K562 (cell line): ENCODE data around the gene SLC7A8. TPM values are rescaled to one million over a fixed set of nuclear protein-coding genes. Genes with fewer than 3 reads are reported as not detected.

ENCODE experiments used
- ATAC-seq: fragments of 200-7000 bp; cut with Tn5 transposase; 3 replicates; pipeline ENCODE4 v1.9.1; 2020; ENCODE audit warnings: moderate library complexity
- BruUV-seq: library from RNA; stranded (reverse); fragments of 400-500 nt; replicated peaks from 2 replicates; lab custom pipeline; 2021; lab: Mats Ljungman, UMichigan
- CTCF ChIA-PET: fragments of 300-600 bp; formaldehyde crosslinking; extraction: SDS; loops from one replicate; lab custom pipeline; 2021; ENCODE audit warnings: low intra/inter-chr PET ratio; lab: Yijun Ruan, JAX
- POLR2A ChIA-PET: fragments of 300-600, 350-650 bp; sonication (Branson Sonifier 250); formaldehyde crosslinking; extraction: SDS; loops from one replicate; lab custom pipeline; 2021; ENCODE audit warnings: antibody characterized with exemption, inconsistent platforms; lab: Yijun Ruan, JAX
- DNase-seq, 4 experiments: peaks; one replicate each; pipeline versions ENCODE4 v3.0.0 to v3.0.0-alpha.2; 2011 to 2018; ENCODE audit warnings: low spot score in 3 of 4, mixed read lengths in 3 of 4; ENCODE audit errors: extremely low read depth in 1 of 4
- FAIRE-seq: peaks from 2 replicates; lab custom pipeline; 2011; peaks lifted over from hg19 to GRCh38; lab: Jason Lieb, UNC
- H2AFZ ChIP-seq: 2 replicates; pipeline ENCODE4 v1.6.0; 2011; ENCODE audit warnings: low read depth, low read length, control low read depth, inconsistent platforms
- H3K27ac ChIP-seq: fragments of 200-600 bp; 3 replicates; pipeline ENCODE4 v1.8.0; 2011; ENCODE audit warnings: low read depth, mild to moderate bottlenecking, control low read depth, inconsistent platforms, low read length, moderate library complexity, mixed read lengths; ENCODE audit errors: extremely low read depth
- H3K27me3 ChIP-seq, 2 experiments: fragments of 300-600 bp in 1 of 2; 2 replicates in 1 of 2; 3 replicates in 1 of 2; pipeline versions ENCODE4 v1.6.0 to v1.8.0; 2011; ENCODE audit warnings: inconsistent platforms in 2 of 2, low read length in 2 of 2, mild to moderate bottlenecking in 1 of 2, mixed read lengths in 1 of 2, moderate library complexity in 1 of 2; ENCODE audit not compliant: control insufficient read depth in 2 of 2, insufficient read depth in 2 of 2
- H3K36me3 ChIP-seq: fragments of 300-600 bp; 3 replicates; pipeline ENCODE4 v1.8.0; 2011; ENCODE audit warnings: mild to moderate bottlenecking, low read length, inconsistent platforms; ENCODE audit not compliant: control insufficient read depth, insufficient read depth
- H3K4me1 ChIP-seq, 2 experiments: fragments of 200-600 bp in 1 of 2; replicated peaks in 1 of 2; 2 replicates in 1 of 2; 3 replicates in 1 of 2; pipeline versions ENCODE4 v1.5.1 to v1.8.0; 2011; ENCODE audit warnings: inconsistent platforms in 2 of 2, low read length in 2 of 2, mild to moderate bottlenecking in 1 of 2, mixed read lengths in 1 of 2, moderate library complexity in 1 of 2; ENCODE audit not compliant: control insufficient read depth in 2 of 2, insufficient read depth in 2 of 2
- H3K4me2 ChIP-seq: 2 replicates; pipeline ENCODE4 v1.6.1; 2011; ENCODE audit warnings: low read length, control low read depth, inconsistent platforms, mixed read lengths; ENCODE audit not compliant: insufficient read depth
- H3K4me3 ChIP-seq: fragments of 200-600 bp; sonication (generic), shearing (Covaris generic); 2 replicates; pipeline ENCODE4 v1.5.1; 2016; ENCODE audit warnings: control low read depth, inconsistent platforms
- H3K79me2 ChIP-seq: fragments of 200-600 bp; 3 replicates; pipeline ENCODE4 v1.8.0; 2011; ENCODE audit warnings: low read length, inconsistent platforms; ENCODE audit not compliant: control insufficient read depth, insufficient read depth
- H3K9ac ChIP-seq, 2 experiments: 2 replicates each; pipeline versions ENCODE4 v1.6.0 to v1.6.1; 2011; ENCODE audit warnings: low read depth in 2 of 2, low read length in 2 of 2, control low read depth in 1 of 2, inconsistent platforms in 1 of 2, mild to moderate bottlenecking in 1 of 2, mixed read lengths in 1 of 2; ENCODE audit not compliant: insufficient read depth in 1 of 2
- H3K9me1 ChIP-seq: one replicate; pipeline ENCODE4 v1.6.0; 2011; ENCODE audit warnings: inconsistent platforms, mild to moderate bottlenecking, low read length, moderate library complexity; ENCODE audit not compliant: control insufficient read depth, insufficient read depth
- H3K9me3 ChIP-seq: replicated peaks from 2 replicates; pipeline ENCODE4 v1.5.1; 2011; ENCODE audit warnings: low read depth, low read length, inconsistent platforms; ENCODE audit not compliant: control insufficient read depth, insufficient read depth
- H4K20me1 ChIP-seq: replicated peaks from 2 replicates; pipeline ENCODE4 v1.6.1; 2011; ENCODE audit warnings: low read length, inconsistent platforms, mixed read lengths; ENCODE audit not compliant: control insufficient read depth, insufficient read depth
- C11orf30 ChIP-seq: fragments of 450-650 bp; IDR thresholded peaks from 2 replicates; pipeline ENCODE4 v1.6.1; 2016; ENCODE audit warnings: low read depth, mild to moderate bottlenecking
- SMAD2 ChIP-seq: fragments of 150-350 bp; IDR thresholded peaks from 2 replicates; pipeline ENCODE4 v1.6.1; 2014; ENCODE audit warnings: low read depth, mild to moderate bottlenecking, low read length
- ZFP1 ChIP-seq: fragments of 450-650 bp; formaldehyde crosslinking; IDR thresholded peaks from 2 replicates; pipeline ENCODE4 v1.4.0; 2020; ENCODE audit warnings: mild to moderate bottlenecking, mixed read lengths
- ZNF263 ChIP-seq: sonication (generic); formaldehyde crosslinking; IDR thresholded peaks from 2 replicates; pipeline ENCODE4 v1.8.0; 2022; ENCODE audit warnings: mild to moderate bottlenecking, missing genetic modification reagents, borderline replicate concordance
- ZNF316 ChIP-seq: fragments of 450-650 bp; IDR thresholded peaks from 2 replicates; pipeline ENCODE4 v1.6.1; 2016
- WGBS: fragments of 100-300 bp; shearing (Covaris generic); methylation state at CpG from one replicate; pipeline ENCODE4 v1.1.6; 2016; ENCODE audit warnings: low coverage, mixed read lengths; ENCODE audit not compliant: insufficient coverage; ENCODE audit errors: missing lambda C conversion rate; 5-methylcytosine and 5-hydroxymethylcytosine counted together
- in situ Hi-C: fragments of 300-500 bp; cut with MboI; formaldehyde crosslinking; loops from 4 replicates; pipeline ENCODE4 v1.15.0; 2018; ENCODE audit warnings: inconsistent platforms, mixed read lengths
- intact Hi-C: fragments of 100-400 bp; cut with micrococcal nuclease; formaldehyde crosslinking; loops from 2 replicates; pipeline ENCODE4 v1.14.2; 2022
- polyA plus RNA-seq, 8 experiments: library from polyadenylated mRNA; depleted of rRNA in 4 of 8; stranded (reverse) in 5 of 8; unstranded in 3 of 8; fragments of >200 nt; fragmentation: Nextera tagmentation in 2 of 8; fragmentation: Illumina TruSeq in 1 of 8; extraction: Ambion mirVana in 2 of 8; extraction: Trizol in 1 of 8; gene quantifications; 2 replicates each; pipeline versions ENCODE4 v1.2.1 to v1.2.3, GENCODE V29; 2011 to 2014; ENCODE audit warnings: inconsistent platforms in 1 of 8, missing spikeins in 1 of 8
- total RNA-seq, 7 experiments: library from RNA; depleted of rRNA in 6 of 7; stranded (reverse); fragments of >200 nt in 6 of 7; fragmentation: Illumina TruSeq in 2 of 7; extraction: Trizol in 2 of 7; gene quantifications; 2 replicates each; pipeline versions ENCODE4 v1.2.1 to v1.2.3, GENCODE V29; 2011 to 2021; ENCODE audit warnings: low replicate concordance in 1 of 7

SLC7A8 gene
- total and polyA plus RNA-seq, 9 of the 15 experiments (the other 6 are each of a cell fraction or from before 2014, with no cell fraction given): 2.0 to 33.0 (median 6.0) TPM

DNA sequence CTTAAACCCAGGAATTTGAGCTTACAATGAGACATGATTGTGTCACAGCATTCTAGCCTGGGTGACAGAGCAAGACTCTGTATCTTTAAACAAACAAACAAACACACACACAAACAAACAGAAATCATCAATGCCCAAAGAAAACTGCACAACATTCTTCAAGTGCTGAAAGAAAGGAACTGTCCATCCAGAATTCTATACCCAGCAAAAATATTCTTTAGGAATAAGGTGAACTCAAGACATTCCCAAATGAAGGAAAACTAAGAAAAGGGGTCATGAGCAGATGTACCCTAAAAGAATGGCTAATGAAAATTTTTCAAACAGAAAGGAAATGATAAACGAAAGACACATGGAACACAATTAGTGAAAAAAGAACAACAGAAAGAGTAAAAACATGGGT lies 32.0 kb upstream of the SLC7A8 start:
- no TSS peak for BruUV-seq
- FAIRE-seq (no peak), ATAC-seq (no peak), DNase-seq (no peak)
- POLR2A ChIA-PET: no interaction called here
- no peak for TF ChIP-seq SMAD2
- 0 out of 2 replicates have a peak, but pooled peaks have one; percentile 41 for TF ChIP-seq ZFP1 (CRISPR knock-in tag)
- Histone ChIP-seq H3K27ac (no peak overlapping the region), H3K9me3 (peaks cover 3% of the 10 kb centered on the region; the same call in 1 of the 2 replicates), H3K9me1 (no peaks in the 10 kb centered on the region), H2AFZ (no peak overlapping the region), H3K79me2 (no peaks in the 10 kb centered on the region), H3K27me3 (no peaks in the 10 kb centered on the region), H3K4me3 (no peak overlapping the region), H4K20me1 (no peaks in the 10 kb centered on the region), H3K4me2 (no peak overlapping the region), H3K4me1 (no peaks in the 10 kb centered on the region), H3K36me3 (no peaks in the 10 kb centered on the region), H3K9ac (no peak overlapping the region)
- in situ Hi-C loops: no loop called here
- WGBS: 19% methylated on average over 1 of the region's 1 CpG
- intact Hi-C loops: no loop called here
- CTCF ChIA-PET: no interaction called here

DNA sequence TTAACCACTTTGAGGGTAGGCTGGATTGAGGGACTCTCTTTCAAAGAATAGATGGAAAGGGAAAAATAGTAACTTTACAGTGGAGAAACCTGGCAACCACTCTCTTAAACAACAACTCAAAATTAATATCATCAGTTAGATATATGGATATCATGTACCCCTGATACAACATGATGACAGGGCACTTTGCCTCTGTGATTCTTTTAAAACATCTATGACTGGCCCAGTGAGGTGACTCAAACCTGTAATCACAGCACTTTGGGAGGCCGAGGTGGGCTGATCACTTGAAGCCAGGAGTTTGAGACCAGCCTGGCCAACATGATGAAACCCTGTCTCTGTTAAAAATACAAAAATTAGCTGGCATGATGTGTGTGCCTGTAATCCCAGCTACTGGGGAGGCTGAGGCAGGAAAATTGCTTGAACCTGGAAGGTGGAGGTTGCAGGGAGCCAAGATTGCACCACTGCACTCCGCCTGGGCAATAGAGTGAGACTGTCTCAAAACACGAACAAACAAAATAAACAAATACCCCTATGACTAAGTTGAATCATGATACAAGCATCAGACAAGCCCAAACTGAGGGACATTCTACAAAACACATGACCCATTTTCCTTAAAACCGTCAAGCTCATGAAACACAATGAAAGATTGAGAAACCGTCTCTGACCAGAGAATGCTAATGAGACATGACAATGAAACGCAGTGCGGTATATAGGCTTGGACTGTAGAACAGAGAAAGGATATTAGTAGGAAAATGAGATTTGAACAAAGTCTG lies 26.4 kb upstream of the SLC7A8 start:
- WGBS: 59% methylated on average over 7 of the region's 7 CpGs
- no peaks in the 10 kb centered on the region for H3K79me2 ChIP-seq
- TF ChIP-seq ZNF263 (CRISPR knock-in tag) (no peak), ZNF316 (peak; percentile 56), C11orf30 (0 out of 2 replicates have a peak, but pooled peaks have one; percentile 12)
- BruUV-seq: no TSS peak
- no peaks in the 10 kb centered on the region for H3K36me3 ChIP-seq
- H3K27me3 ChIP-seq: no peaks in the 10 kb centered on the region
- CTCF ChIA-PET: no interaction called here
- POLR2A ChIA-PET: interaction anchor here (0.6 kb wide), 1 partner anchor 72 kb away, joined by 3 read pairs; no protein-coding TSS in a partner anchor
- peak overlapping the region; percentile 53 for H2AFZ ChIP-seq
- peaks cover 0 to 6% of the 10 kb centered on the region in 2 experiments; a peak in 2 of 5 replicates for H3K4me1 ChIP-seq
- no peak overlapping the region for H3K4me2 ChIP-seq
- no peak overlapping the region for H3K4me3 ChIP-seq
- no peak for ATAC-seq
- no peak for DNase-seq
- no peaks in the 10 kb centered on the region for H3K9me1 ChIP-seq
- no peak overlapping the region for H3K27ac ChIP-seq
- intact Hi-C loops: no loop called here
- no peak for FAIRE-seq
- in situ Hi-C loops: no loop called here
- no peak overlapping the region for H3K9ac ChIP-seq
- H4K20me1 ChIP-seq: no peaks in the 10 kb centered on the region
- 0 out of 2 replicates have a peak, but pooled peaks cover under 1% of the 10 kb centered on the region for H3K9me3 ChIP-seq
